HepG2 (cell line): ENCODE results near the gene CRLF1. TPM values are rescaled to one million over a fixed set of nuclear protein-coding genes. Genes with fewer than 3 reads are reported as not detected.

Experiments used
- ATAC-seq: fragments of 200-7000 bp; cut with Tn5 transposase; 3 replicates; pipeline ENCODE4 v1.9.1; 2020; ENCODE audit warnings: mild to moderate bottlenecking, moderate library complexity
- BruUV-seq: library from RNA; stranded (reverse); fragments of 400-500 nt; replicated peaks from 2 replicates; lab custom pipeline; 2021; lab: Mats Ljungman, UMichigan
- CTCF ChIA-PET: fragments of 300-600 bp; formaldehyde crosslinking; extraction: SDS; loops from one replicate; lab custom pipeline; 2021; ENCODE audit warnings: low total read pairs, inconsistent platforms, low intra/inter-chr PET ratio; lab: Yijun Ruan, JAX
- POLR2A ChIA-PET: fragments of 350-600 bp; sonication (Branson Sonifier 250); formaldehyde crosslinking; loops from one replicate; lab custom pipeline; 2020; ENCODE audit warnings: antibody characterized with exemption, inconsistent platforms; lab: Yijun Ruan, JAX
- DNase-seq: peaks from one replicate; pipeline ENCODE4 v3.0.0-alpha.2; 2015; ENCODE audit warnings: low spot score
- FAIRE-seq: peaks from 3 replicates; lab custom pipeline; 2011; peaks lifted over from hg19 to GRCh38; lab: Jason Lieb, UNC
- H2AFZ ChIP-seq: one replicate; pipeline ENCODE4 v1.6.1; 2011; ENCODE audit warnings: low read length, inconsistent platforms
- H3K27ac ChIP-seq: fragments of 300-600 bp; 3 replicates; pipeline ENCODE4 v1.8.0; 2011; ENCODE audit warnings: mixed run types, mild to moderate bottlenecking, mixed read lengths, low read length, inconsistent platforms; ENCODE audit not compliant: insufficient read depth; ENCODE audit errors: extremely low read length
- H3K27me3 ChIP-seq, 2 experiments: fragments of 200-600 bp in 1 of 2; 2 replicates in 1 of 2; 3 replicates in 1 of 2; pipeline versions ENCODE4 v1.6.0 to v1.8.0; 2011; ENCODE audit warnings: low read length in 2 of 2, mild to moderate bottlenecking in 2 of 2, moderate library complexity in 2 of 2, inconsistent platforms in 1 of 2; ENCODE audit not compliant: insufficient read depth in 2 of 2, control insufficient read depth in 1 of 2
- H3K36me3 ChIP-seq, 2 experiments: fragments of 200-600 bp in 1 of 2; replicated peaks in 1 of 2; 2 replicates in 1 of 2; 3 replicates in 1 of 2; pipeline versions ENCODE4 v1.5.1 to v1.8.0; 2011; ENCODE audit warnings: low read length in 2 of 2, inconsistent platforms in 1 of 2; ENCODE audit not compliant: insufficient read depth in 2 of 2, control insufficient read depth in 1 of 2
- H3K4me1 ChIP-seq: 2 replicates; pipeline ENCODE4 v1.5.1; 2012; ENCODE audit warnings: low read length, inconsistent platforms; ENCODE audit not compliant: insufficient read depth
- H3K4me2 ChIP-seq: 2 replicates; pipeline ENCODE4 v1.6.0; 2011; ENCODE audit warnings: low read depth, low read length, inconsistent platforms
- H3K4me3 ChIP-seq, 3 experiments: fragments of 200-600 bp in 1 of 3; sonication (generic), shearing (Covaris generic) in 1 of 3; replicated peaks in 1 of 3; 2 replicates each; pipeline ENCODE4 v1.5.1; 2011 to 2016; ENCODE audit warnings: low read length in 3 of 3, inconsistent platforms in 2 of 3, low read depth in 2 of 3, mild to moderate bottlenecking in 2 of 3, control low read depth in 1 of 3, mixed read lengths in 1 of 3; ENCODE audit not compliant: insufficient read depth in 1 of 3
- H3K79me2 ChIP-seq: one replicate; pipeline ENCODE4 v1.6.1; 2011; ENCODE audit warnings: low read length, inconsistent platforms; ENCODE audit not compliant: insufficient read depth
- H3K9ac ChIP-seq: 2 replicates; pipeline ENCODE4 v1.6.0; 2011; ENCODE audit warnings: mild to moderate bottlenecking, low read depth, low read length, inconsistent platforms; ENCODE audit not compliant: insufficient read depth
- H3K9me3 ChIP-seq: 2 replicates; pipeline ENCODE4 v1.5.1; 2012; ENCODE audit warnings: mild to moderate bottlenecking, low read length
- H4K20me1 ChIP-seq: 2 replicates; pipeline ENCODE4 v1.6.0; 2011; ENCODE audit warnings: inconsistent platforms, mild to moderate bottlenecking, low read length, moderate library complexity; ENCODE audit not compliant: insufficient read depth
- AKNA ChIP-seq: sonication (generic); formaldehyde crosslinking; IDR thresholded peaks from 2 replicates; pipeline ENCODE4 v1.4.0; 2020; ENCODE audit warnings: missing genetic modification reagents, borderline replicate concordance
- BCL3 ChIP-seq: sonication (generic); formaldehyde crosslinking; IDR thresholded peaks from 2 replicates; pipeline ENCODE4 v1.5.1; 2020; ENCODE audit warnings: mild to moderate bottlenecking, missing genetic modification reagents, moderate library complexity
- CHCHD3 ChIP-seq: sonication (generic); formaldehyde crosslinking; IDR thresholded peaks from 2 replicates; pipeline ENCODE4 v1.8.0; 2022; ENCODE audit warnings: mild to moderate bottlenecking, missing genetic modification reagents, moderate library complexity
- DNMT1 ChIP-seq: sonication (generic); formaldehyde crosslinking; IDR thresholded peaks from 2 replicates; pipeline ENCODE4 v1.5.1; 2020; ENCODE audit warnings: mild to moderate bottlenecking, missing genetic modification reagents
- MAF1 ChIP-seq: sonication (generic); formaldehyde crosslinking; IDR thresholded peaks from 2 replicates; pipeline ENCODE4 v1.5.0; 2020; ENCODE audit warnings: missing genetic modification reagents, borderline replicate concordance
- RXRA ChIP-seq: sonication (generic); formaldehyde crosslinking; IDR thresholded peaks from 2 replicates; pipeline ENCODE4 v1.5.1; 2020; ENCODE audit warnings: missing genetic modification reagents
- ZBTB14 ChIP-seq: sonication (generic); formaldehyde crosslinking; IDR thresholded peaks from 2 replicates; pipeline ENCODE4 v1.4.0; 2020; ENCODE audit warnings: missing genetic modification reagents
- ZBTB33 ChIP-seq: sonication (generic); formaldehyde crosslinking; IDR thresholded peaks from 2 replicates; pipeline ENCODE4 v1.4.0; 2020; ENCODE audit warnings: missing genetic modification reagents
- ZKSCAN5 ChIP-seq: sonication (generic); formaldehyde crosslinking; IDR thresholded peaks from 2 replicates; pipeline ENCODE4 v1.5.1; 2020; ENCODE audit warnings: mild to moderate bottlenecking, missing genetic modification reagents
- ZNF30 ChIP-seq: sonication (generic); formaldehyde crosslinking; IDR thresholded peaks from 2 replicates; pipeline ENCODE4 v1.5.0; 2020; ENCODE audit warnings: mild to moderate bottlenecking, missing genetic modification reagents
- ZNF615 ChIP-seq: sonication (generic); formaldehyde crosslinking; IDR thresholded peaks from 2 replicates; pipeline ENCODE4 v1.5.0; 2020; ENCODE audit warnings: mild to moderate bottlenecking, missing genetic modification reagents, borderline replicate concordance
- ZNF7 ChIP-seq: IDR thresholded peaks from 2 replicates; pipeline ENCODE4 v1.6.1; 2016; ENCODE audit warnings: missing biosample characterization, missing genetic modification reagents
- ZNF747 ChIP-seq: sonication (generic); formaldehyde crosslinking; IDR thresholded peaks from 2 replicates; pipeline ENCODE4 v1.8.1; 2023; ENCODE audit warnings: missing genetic modification reagents, mild to moderate bottlenecking, borderline replicate concordance
- ZNF883 ChIP-seq: sonication (generic); formaldehyde crosslinking; IDR thresholded peaks from 2 replicates; pipeline ENCODE4 v1.5.1; 2020; ENCODE audit warnings: mild to moderate bottlenecking, missing genetic modification reagents; ENCODE audit errors: not compliant biosample characterization
- WGBS: methylation state at CpG from one replicate; pipeline ENCODE4 v1.1.6; 2017; ENCODE audit warnings: low lambda C conversion rate; 5-methylcytosine and 5-hydroxymethylcytosine counted together
- in situ Hi-C: cut with HindIII; loops from 2 replicates; pipeline ENCODE4 v1.10.0; 2017; ENCODE audit warnings: low pct_unique_long_range_greater_than_20kb; ENCODE audit not compliant: extremely low pct_ligation_motif_present
- intact Hi-C: fragments of 100-400 bp; cut with micrococcal nuclease; formaldehyde crosslinking; loops from one replicate; pipeline ENCODE4 v1.10.0; 2022; ENCODE audit not compliant: unreplicated experiment
- polyA plus RNA-seq, 8 experiments: library from polyadenylated mRNA; depleted of rRNA in 3 of 8; stranded (reverse) in 7 of 8; unstranded in 1 of 8; fragments of >200 nt; fragmentation: Illumina TruSeq in 4 of 8; extraction: Trizol in 4 of 8; gene quantifications; 2 replicates each; pipeline versions ENCODE4 v1.2.1 to v1.2.3, GENCODE V29; 2011 to 2016; ENCODE audit warnings: low read depth in 4 of 8, missing spikeins in 1 of 8, mixed read lengths in 1 of 8; ENCODE audit not compliant: insufficient read depth in 1 of 8
- total RNA-seq, 5 experiments: library from RNA; depleted of rRNA; stranded (reverse); fragments of >200 nt; fragmentation: Illumina TruSeq; extraction: Trizol; gene quantifications; 2 replicates each; pipeline ENCODE4 v1.2.3, GENCODE V29; 2016; ENCODE audit warnings: low read depth in 1 of 5

CRLF1 gene
- total and polyA plus RNA-seq, 2 of the 13 experiments (the other 11 are each of a cell fraction or from before 2014, with no cell fraction given) = 217 to 296 TPM

- peak; percentile 97 for TF ChIP-seq ZBTB33
- 0 out of 2 replicates have a peak, but pooled peaks have one; percentile 11 for TF ChIP-seq RXRA (CRISPR knock-in tag)
- TF ChIP-seq, all 625 proteins: peak for 8
These were observed 9.8 kb downstream of the CRLF1 start (continued) for GRCh38 chr19:18596752-18597157.

- no peak for DNase-seq
- H3K9ac ChIP-seq = no peak overlapping the region
- peaks cover 14 to 46% of the 10 kb centered on the region in 2 experiments; a peak in 4 of 5 replicates for H3K36me3 ChIP-seq
- intact Hi-C loops = no loop called here
- no peak overlapping the region for H3K4me2 ChIP-seq
- FAIRE-seq = no peak
- TF ChIP-seq ZNF747 (CRISPR knock-in tag) = no peak
- TF ChIP-seq ZNF7 (CRISPR knock-in tag) = no peak
- TF ChIP-seq CHCHD3 = no peak
- TF ChIP-seq ZNF30 (CRISPR knock-in tag) = no peak
- no peak for TF ChIP-seq ZNF615 (CRISPR knock-in tag)
- TF ChIP-seq DNMT1 (CRISPR knock-in tag) = no peak
- no peak for TF ChIP-seq MAF1 (CRISPR knock-in tag)
- TF ChIP-seq BCL3 (CRISPR knock-in tag) = no peak
- TF ChIP-seq ZNF883 = no peak
- no peak for TF ChIP-seq ZKSCAN5
- TF ChIP-seq AKNA (CRISPR knock-in tag) = no peak
- TF ChIP-seq ZBTB14 (CRISPR knock-in tag) = no peak
- TF ChIP-seq, all 625 proteins: peak for 0
- H3K4me1 ChIP-seq = peaks cover 1% of the 10 kb centered on the region; the same call in 1 of the 2 replicates
- BruUV-seq = no TSS peak
- H3K4me3 ChIP-seq = no peak overlapping the region
- H4K20me1 ChIP-seq = 0 out of 2 replicates have a peak, but pooled peaks cover 2% of the 10 kb centered on the region
- in situ Hi-C loops = no loop called here
- WGBS = 96% methylated on average over 6 of the region's 6 CpGs
- ATAC-seq = no peak
- no peaks in the 10 kb centered on the region for H3K27me3 ChIP-seq
- no peak overlapping the region for H3K27ac ChIP-seq
- ChIA-PET CTCF (no interaction called here), POLR2A (no interaction called here)
- no peak overlapping the region for H2AFZ ChIP-seq
- H3K9me3 ChIP-seq = no peaks in the 10 kb centered on the region
- H3K79me2 ChIP-seq = no peaks in the 10 kb centered on the region
These were observed 11.1 kb downstream of the CRLF1 start for GRCh38 chr19:18595475-18595874.
